Measurements from ENCODE around the gene LYRM4. TPM values are rescaled to one million over a fixed set of nuclear protein-coding genes. Genes with fewer than 3 reads are reported as not detected.

LYRM4 gene
- total RNA-seq, 1 donor from 2014 or later, result 28.5 TPM

- Histone ChIP-seq H3K4me3 (no peak overlapping the region), H3K9me3 (replicated peaks) (no peaks in the 10 kb centered on the region), H3K27me3 (ENCODE audit: low read depth) (no peaks in the 10 kb centered on the region), H3K36me3 (no peaks in the 10 kb centered on the region), H3K27ac (replicated peaks) (peak overlapping the region; percentile 45), H3K4me1 (peaks cover 32% of the 10 kb centered on the region)
- DNase-seq, result no peak
- no peak for TF ChIP-seq CTCF (IDR thresholded peaks at IDR 0.05; ENCODE audit: borderline replicate concordance)
- intact Hi-C loops (cut with micrococcal nuclease), result no loop called here
Measured at GRCh38 chr6:5293692-5294091, 32.9 kb upstream of the LYRM4 start.

- Histone ChIP-seq H3K4me1 (peaks cover 46% of the 10 kb centered on the region), H3K4me3 (no peak overlapping the region), H3K27ac (replicated peaks) (no peak overlapping the region), H3K36me3 (no peaks in the 10 kb centered on the region), H3K9me3 (replicated peaks) (no peaks in the 10 kb centered on the region), H3K27me3 (ENCODE audit: low read depth) (no peaks in the 10 kb centered on the region)
- no peak for DNase-seq
- intact Hi-C loops (cut with micrococcal nuclease), result no loop called here
- TF ChIP-seq CTCF (IDR thresholded peaks at IDR 0.05; ENCODE audit: borderline replicate concordance), result no peak
Measured at GRCh38 chr6:5292154-5292553, 31.4 kb upstream of the LYRM4 start.

- Histone ChIP-seq H3K9me3 (replicated peaks) (no peaks in the 10 kb centered on the region), H3K36me3 (no peaks in the 10 kb centered on the region), H3K4me1 (peaks cover 48% of the 10 kb centered on the region), H3K27me3 (ENCODE audit: low read depth) (no peaks in the 10 kb centered on the region), H3K27ac (replicated peaks) (no peak overlapping the region), H3K4me3 (no peak overlapping the region)
- no peak for DNase-seq
- intact Hi-C loops (cut with micrococcal nuclease), result no loop called here
- no peak for TF ChIP-seq CTCF (IDR thresholded peaks at IDR 0.05; ENCODE audit: borderline replicate concordance)
Measured at GRCh38 chr6:5290500-5290899, 29.8 kb upstream of the LYRM4 start.

GRCh38 chr6:5290097-5290496, 29.3 kb upstream of the LYRM4 start:
- intact Hi-C loops (cut with micrococcal nuclease), result no loop called here
- no peak overlapping the region for H3K4me3 ChIP-seq
- H3K27me3 ChIP-seq (ENCODE audit: low read depth), result no peaks in the 10 kb centered on the region
- no peaks in the 10 kb centered on the region for H3K9me3 ChIP-seq (replicated peaks)
- H3K27ac ChIP-seq (replicated peaks), result no peak overlapping the region
- no peak for DNase-seq
- no peak for TF ChIP-seq CTCF (IDR thresholded peaks at IDR 0.05; ENCODE audit: borderline replicate concordance)
- no peaks in the 10 kb centered on the region for H3K36me3 ChIP-seq
- peaks cover 43% of the 10 kb centered on the region for H3K4me1 ChIP-seq

- intact Hi-C loops (cut with micrococcal nuclease), result no loop called here
- peak overlapping the region; percentile 76 for H3K27ac ChIP-seq (replicated peaks)
- H3K4me3 ChIP-seq, result no peak overlapping the region
- H3K36me3 ChIP-seq, result no peaks in the 10 kb centered on the region
- H3K27me3 ChIP-seq (ENCODE audit: low read depth), result no peaks in the 10 kb centered on the region
- H3K9me3 ChIP-seq (replicated peaks), result no peaks in the 10 kb centered on the region
- DNase-seq, result no peak
- TF ChIP-seq CTCF (IDR thresholded peaks at IDR 0.05; ENCODE audit: borderline replicate concordance), result no peak
- H3K4me1 ChIP-seq, result peaks cover 27% of the 10 kb centered on the region
Measured at GRCh38 chr6:5287966-5288297, 27.2 kb upstream of the LYRM4 start.

All from left ventricle myocardium inferior (tissue), 1 donor.